ENCODE measurements around the gene IFNAR1. TPM values are rescaled to one million over a fixed set of nuclear protein-coding genes. Genes with fewer than 3 reads are reported as not detected.

Gene IFNAR1
- total and polyA plus RNA-seq, 9 of the 15 experiments (the other 6 are each of a cell fraction or from before 2014, with no cell fraction given): 8.6 to 31.8 (median 14.8) TPM

DNA sequence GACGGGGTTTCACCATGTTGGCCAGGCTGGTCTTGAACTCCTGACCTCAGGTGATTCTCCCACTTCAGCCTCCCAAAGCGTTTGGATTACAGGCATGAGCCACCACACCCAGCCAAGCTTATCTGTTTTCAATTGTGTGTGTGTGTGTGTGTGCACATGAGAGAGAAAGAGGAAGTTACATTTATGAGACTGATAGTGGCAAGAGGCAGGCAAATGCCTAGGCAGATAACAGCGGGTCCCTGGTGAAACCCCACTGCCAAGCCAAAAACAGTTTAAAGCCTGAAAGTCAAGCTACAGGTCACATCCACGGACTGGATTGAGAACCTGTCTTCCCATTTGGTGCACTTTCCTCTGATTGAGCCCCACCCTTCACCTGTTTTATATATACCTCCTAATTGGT is 43.4 kb downstream of the IFNAR1 start (continued):
- TF ChIP-seq ZKSCAN3 (CRISPR knock-in tag; IDR thresholded peaks at IDR 0.05) (no peak), NCOA2 (IDR thresholded peaks at IDR 0.05; ENCODE audit: partially characterized antibody in 2 of 2) (no peak), ETS2 (tag; IDR thresholded peaks at IDR 0.05; ENCODE audit: borderline replicate concordance, poor library complexity, severe bottlenecking) (no peak), CBX8 (IDR thresholded peaks at IDR 0.05; ENCODE audit: borderline replicate concordance, extremely low read depth, low read depth, low read length, poor library complexity, severe bottlenecking) (no peak), ZNF79 (CRISPR knock-in tag; IDR thresholded peaks at IDR 0.05; ENCODE audit: low read depth) (no peak), ZBTB7A (IDR thresholded peaks at IDR 0.05; ENCODE audit: borderline replicate concordance, control insufficient read depth, low read depth, low read length) (no peak), ZBTB17 (CRISPR knock-in tag; IDR thresholded peaks at IDR 0.05) (0 out of 2 replicates have a peak, but pooled peaks have one; percentile 30), MEIS2 (IDR thresholded peaks at IDR 0.05; ENCODE audit: partially characterized antibody) (no peak), KDM4B (IDR thresholded peaks at IDR 0.05; ENCODE audit: borderline replicate concordance in 2 of 2, low read depth in 1 of 2) (no peak), HDAC6 (IDR thresholded peaks at IDR 0.05; ENCODE audit: low read depth, low read length) (no peak), BCL6 (CRISPR knock-in tag; IDR thresholded peaks at IDR 0.05) (0 out of 2 replicates have a peak, but pooled peaks have one; percentile 20), CBX2 (IDR thresholded peaks at IDR 0.05; ENCODE audit: insufficient read depth, low read length, poor library complexity, severe bottlenecking) (no peak), SREBF2 (CRISPR knock-in tag; IDR thresholded peaks at IDR 0.05) (no peak), BHLHE40 (IDR thresholded peaks at IDR 0.05; ENCODE audit: low read length) (peak; percentile 94), NR1H2 (CRISPR knock-in tag; IDR thresholded peaks at IDR 0.05) (no peak), ZNF444 (CRISPR knock-in tag; IDR thresholded peaks at IDR 0.05) (no peak), RBM39 (optimal IDR thresholded peaks at IDR 0.05; ENCODE audit: low read depth, low read length) (no peak)
- TF ChIP-seq, protein P1, sequence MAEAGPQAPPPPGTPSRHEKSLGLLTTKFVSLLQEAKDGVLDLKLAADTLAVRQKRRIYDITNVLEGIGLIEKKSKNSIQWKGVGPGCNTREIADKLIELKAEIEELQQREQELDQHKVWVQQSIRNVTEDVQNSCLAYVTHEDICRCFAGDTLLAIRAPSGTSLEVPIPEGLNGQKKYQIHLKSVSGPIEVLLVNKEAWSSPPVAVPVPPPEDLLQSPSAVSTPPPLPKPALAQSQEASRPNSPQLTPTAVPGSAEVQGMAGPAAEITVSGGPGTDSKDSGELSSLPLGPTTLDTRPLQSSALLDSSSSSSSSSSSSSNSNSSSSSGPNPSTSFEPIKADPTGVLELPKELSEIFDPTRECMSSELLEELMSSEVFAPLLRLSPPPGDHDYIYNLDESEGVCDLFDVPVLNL (CRISPR knock-in tag; IDR thresholded peaks at IDR 0.05; ENCODE audit: low read depth): no peak
- TF ChIP-seq, protein P2, sequence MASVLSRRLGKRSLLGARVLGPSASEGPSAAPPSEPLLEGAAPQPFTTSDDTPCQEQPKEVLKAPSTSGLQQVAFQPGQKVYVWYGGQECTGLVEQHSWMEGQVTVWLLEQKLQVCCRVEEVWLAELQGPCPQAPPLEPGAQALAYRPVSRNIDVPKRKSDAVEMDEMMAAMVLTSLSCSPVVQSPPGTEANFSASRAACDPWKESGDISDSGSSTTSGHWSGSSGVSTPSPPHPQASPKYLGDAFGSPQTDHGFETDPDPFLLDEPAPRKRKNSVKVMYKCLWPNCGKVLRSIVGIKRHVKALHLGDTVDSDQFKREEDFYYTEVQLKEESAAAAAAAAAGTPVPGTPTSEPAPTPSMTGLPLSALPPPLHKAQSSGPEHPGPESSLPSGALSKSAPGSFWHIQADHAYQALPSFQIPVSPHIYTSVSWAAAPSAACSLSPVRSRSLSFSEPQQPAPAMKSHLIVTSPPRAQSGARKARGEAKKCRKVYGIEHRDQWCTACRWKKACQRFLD (CRISPR knock-in tag; IDR thresholded peaks at IDR 0.05): no peak
- TF ChIP-seq, protein P3, sequence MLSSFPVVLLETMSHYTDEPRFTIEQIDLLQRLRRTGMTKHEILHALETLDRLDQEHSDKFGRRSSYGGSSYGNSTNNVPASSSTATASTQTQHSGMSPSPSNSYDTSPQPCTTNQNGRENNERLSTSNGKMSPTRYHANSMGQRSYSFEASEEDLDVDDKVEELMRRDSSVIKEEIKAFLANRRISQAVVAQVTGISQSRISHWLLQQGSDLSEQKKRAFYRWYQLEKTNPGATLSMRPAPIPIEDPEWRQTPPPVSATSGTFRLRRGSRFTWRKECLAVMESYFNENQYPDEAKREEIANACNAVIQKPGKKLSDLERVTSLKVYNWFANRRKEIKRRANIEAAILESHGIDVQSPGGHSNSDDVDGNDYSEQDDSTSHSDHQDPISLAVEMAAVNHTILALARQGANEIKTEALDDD (IDR thresholded peaks at IDR 0.05): no peak; the same call in 1 of the 2 replicates
- TF ChIP-seq, protein P4, sequence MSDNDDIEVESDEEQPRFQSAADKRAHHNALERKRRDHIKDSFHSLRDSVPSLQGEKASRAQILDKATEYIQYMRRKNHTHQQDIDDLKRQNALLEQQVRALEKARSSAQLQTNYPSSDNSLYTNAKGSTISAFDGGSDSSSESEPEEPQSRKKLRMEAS (CRISPR knock-in tag; IDR thresholded peaks at IDR 0.05): peak; percentile 42; the same call in 1 of the 2 replicates
- TF ChIP-seq, protein P5, sequence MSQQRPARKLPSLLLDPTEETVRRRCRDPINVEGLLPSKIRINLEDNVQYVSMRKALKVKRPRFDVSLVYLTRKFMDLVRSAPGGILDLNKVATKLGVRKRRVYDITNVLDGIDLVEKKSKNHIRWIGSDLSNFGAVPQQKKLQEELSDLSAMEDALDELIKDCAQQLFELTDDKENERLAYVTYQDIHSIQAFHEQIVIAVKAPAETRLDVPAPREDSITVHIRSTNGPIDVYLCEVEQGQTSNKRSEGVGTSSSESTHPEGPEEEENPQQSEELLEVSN (IDR thresholded peaks at IDR 0.05; ENCODE audit: borderline replicate concordance in 1 of 2, extremely low read depth in 1 of 2, insufficient read depth in 1 of 2, insufficient read length in 1 of 2, low read depth in 1 of 2, low read length in 1 of 2, poor library complexity in 1 of 2, severe bottlenecking in 1 of 2): no peak
- TF ChIP-seq, protein P6, sequence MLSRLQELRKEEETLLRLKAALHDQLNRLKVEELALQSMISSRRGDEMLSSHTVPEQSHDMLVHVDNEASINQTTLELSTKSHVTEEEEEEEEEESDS (CRISPR knock-in tag; IDR thresholded peaks at IDR 0.05): no peak
